OCI-LY1 (cell line): Measurements from ENCODE around the gene PRR14L.

ENCODE experiments used
- H2AFZ ChIP-seq: fragments of 200-600 bp; sonication (generic), shearing (Covaris generic); 2 replicates; pipeline ENCODE4 v1.6.0; 2014; ENCODE audit warnings: antibody characterized with exemption, mild to moderate bottlenecking, low read length
- H3F3A ChIP-seq: fragments of 200-600 bp; sonication (generic), shearing (Covaris generic); 2 replicates; pipeline ENCODE4 v1.6.0; 2014; ENCODE audit warnings: mild to moderate bottlenecking, antibody characterized with exemption, low read length, moderate library complexity; ENCODE audit not compliant: insufficient read depth
- H3K27ac ChIP-seq: fragments of 200-600 bp; sonication (generic); 2 replicates; pipeline ENCODE4 v1.5.1; 2014; ENCODE audit warnings: low read length, mixed run types, mild to moderate bottlenecking, low read depth; ENCODE audit not compliant: poor library complexity, severe bottlenecking
- H3K27me3 ChIP-seq: fragments of 200-600 bp; sonication (generic); 2 replicates; pipeline ENCODE4 v1.6.0; 2014; ENCODE audit warnings: antibody characterized with exemption, mild to moderate bottlenecking, low read length, moderate library complexity; ENCODE audit not compliant: insufficient read depth
- H3K36me3 ChIP-seq: fragments of 200-600 bp; sonication (generic); 2 replicates; pipeline ENCODE4 v1.6.1; 2014; ENCODE audit warnings: mild to moderate bottlenecking, antibody characterized with exemption, low read length, moderate library complexity, mixed read lengths; ENCODE audit not compliant: insufficient read depth
- H3K4me1 ChIP-seq: fragments of 200-600 bp; sonication (generic); 2 replicates; pipeline ENCODE4 v1.5.1; 2014; ENCODE audit warnings: mild to moderate bottlenecking, low read length, moderate library complexity; ENCODE audit not compliant: insufficient read depth, severe bottlenecking
- H3K4me2 ChIP-seq: fragments of 200-600 bp; sonication (generic), shearing (Covaris generic); 2 replicates; pipeline ENCODE4 v1.6.1; 2014; ENCODE audit warnings: low read length
- H3K4me3 ChIP-seq: fragments of 200-600 bp; sonication (generic); 2 replicates; pipeline ENCODE4 v1.5.1; 2014; ENCODE audit warnings: low read length, low read depth, mild to moderate bottlenecking, mixed read lengths; ENCODE audit not compliant: poor library complexity, severe bottlenecking
- H3K79me2 ChIP-seq: fragments of 200-600 bp; shearing (Covaris generic); 2 replicates; pipeline ENCODE4 v1.6.1; 2016; ENCODE audit warnings: mixed run types, low read length, mixed read lengths; ENCODE audit not compliant: insufficient read depth
- H3K9ac ChIP-seq: fragments of 200-600 bp; sonication (generic), shearing (Covaris generic); 2 replicates; pipeline ENCODE4 v1.6.1; 2014; ENCODE audit warnings: mild to moderate bottlenecking, low read length, mixed read lengths
- H3K9me2 ChIP-seq: fragments of 200-600 bp; sonication (generic), shearing (Covaris generic); 2 replicates; pipeline ENCODE4 v1.6.1; 2014; ENCODE audit warnings: low read depth, mild to moderate bottlenecking, low read length, mixed read lengths
- H3K9me3 ChIP-seq: fragments of 200-600 bp; shearing (Covaris generic); 2 replicates; pipeline ENCODE4 v1.6.1; 2014; ENCODE audit warnings: low read length, mixed read lengths
- H4K20me1 ChIP-seq: fragments of 200-600 bp; sonication (generic), shearing (Covaris generic); 2 replicates; pipeline ENCODE4 v1.6.0; 2016; ENCODE audit warnings: mild to moderate bottlenecking, low read length; ENCODE audit not compliant: insufficient read depth
- CTCF ChIP-seq: fragments of 200-600 bp; sonication (generic), shearing (Covaris generic); IDR thresholded peaks from 2 replicates; pipeline ENCODE4 v1.5.1; 2017; ENCODE audit warnings: mild to moderate bottlenecking, antibody characterized with exemption, low read length, moderate library complexity, mixed read lengths
- EZH2 ChIP-seq: fragments of 200-600 bp; sonication (generic), shearing (Covaris generic); IDR thresholded peaks from 2 replicates; pipeline ENCODE4 v1.8.0; 2017; ENCODE audit warnings: borderline replicate concordance, mixed run types, mild to moderate bottlenecking, antibody characterized with exemption, low read length, moderate library complexity, mixed read lengths

Gene PRR14L

GRCh38 chr22:31650391-31650790 lies 99.5 kb downstream of the PRR14L start:
- peaks cover 42% of the 10 kb centered on the region for H3K79me2 ChIP-seq
- no peaks in the 10 kb centered on the region for H4K20me1 ChIP-seq
- no peaks in the 10 kb centered on the region for H3F3A ChIP-seq
- TF ChIP-seq CTCF: no peak
- no peak for TF ChIP-seq EZH2
- no peaks in the 10 kb centered on the region for H3K9me3 ChIP-seq
- H3K4me1 ChIP-seq: peaks cover 40% of the 10 kb centered on the region
- H3K27ac ChIP-seq: peak overlapping the region; percentile 41
- H3K4me2 ChIP-seq: no peak overlapping the region
- no peaks in the 10 kb centered on the region for H3K9me2 ChIP-seq
- H3K9ac ChIP-seq: no peak overlapping the region
- H3K4me3 ChIP-seq: no peak overlapping the region
- H3K36me3 ChIP-seq: peaks cover 36% of the 10 kb centered on the region; the same call in 1 of the 2 replicates
- no peak overlapping the region for H2AFZ ChIP-seq
- H3K27me3 ChIP-seq: no peaks in the 10 kb centered on the region

GRCh38 chr22:31647523-31648320 lies 102.2 kb downstream of the PRR14L start:
- TF ChIP-seq CTCF (no peak), EZH2 (no peak)
- Histone ChIP-seq H3K9ac (no peak overlapping the region), H3K79me2 (peaks cover 16% of the 10 kb centered on the region), H3F3A (no peaks in the 10 kb centered on the region), H3K36me3 (peaks cover 41% of the 10 kb centered on the region; the same call in 1 of the 2 replicates), H3K4me3 (no peak overlapping the region), H2AFZ (no peak overlapping the region), H3K9me3 (no peaks in the 10 kb centered on the region), H4K20me1 (no peaks in the 10 kb centered on the region), H3K27ac (no peak overlapping the region), H3K4me2 (no peak overlapping the region), H3K9me2 (no peaks in the 10 kb centered on the region), H3K4me1 (peaks cover 20% of the 10 kb centered on the region), H3K27me3 (no peaks in the 10 kb centered on the region)

- no peaks in the 10 kb centered on the region for H3K27me3 ChIP-seq
- no peak overlapping the region for H3K4me3 ChIP-seq
- no peaks in the 10 kb centered on the region for H3F3A ChIP-seq
- H3K9me2 ChIP-seq: no peaks in the 10 kb centered on the region
- H3K36me3 ChIP-seq: peaks cover 41% of the 10 kb centered on the region; the same call in 1 of the 2 replicates
- H3K27ac ChIP-seq: no peak overlapping the region
- H3K9me3 ChIP-seq: no peaks in the 10 kb centered on the region
- no peaks in the 10 kb centered on the region for H4K20me1 ChIP-seq
- H3K79me2 ChIP-seq: peaks cover 11% of the 10 kb centered on the region
- H3K4me2 ChIP-seq: no peak overlapping the region
- peaks cover 13% of the 10 kb centered on the region for H3K4me1 ChIP-seq
- no peak overlapping the region for H2AFZ ChIP-seq
- H3K9ac ChIP-seq: no peak overlapping the region
- TF ChIP-seq EZH2 (no peak), CTCF (no peak)
These were observed 102.9 kb downstream of the PRR14L start for GRCh38 chr22:31647066-31647465.
